ENCODE results near the gene ANKFN1. TPM values are rescaled to one million over a fixed set of nuclear protein-coding genes. Genes with fewer than 3 reads are reported as not detected.

The ANKFN1 gene
- total and polyA plus RNA-seq, 7 donors = 0.12 to 0.55 (median 0.26) TPM; not detected in 3

DNA sequence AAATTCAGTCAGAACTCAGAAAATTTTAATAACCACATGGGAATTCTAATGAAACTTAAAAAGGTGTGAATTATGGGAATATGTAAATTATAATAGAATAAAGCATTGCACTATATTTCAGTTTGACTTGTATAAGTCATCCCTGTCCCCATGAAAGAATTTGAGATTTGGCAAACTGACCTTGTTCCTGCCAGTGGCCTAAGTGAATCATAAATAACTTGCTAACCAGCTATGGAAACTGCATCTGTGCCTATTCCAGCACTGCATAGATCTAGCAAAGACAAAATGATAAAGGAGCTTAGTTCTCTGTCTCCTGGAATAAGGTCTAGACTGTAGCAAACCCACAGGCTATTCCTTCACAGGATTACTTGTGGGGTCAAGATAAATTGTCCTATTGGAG lies 333.5 kb downstream of the ANKFN1 start:
- H3K4me3 ChIP-seq = no peak overlapping the region
- H3K27ac ChIP-seq = no peak overlapping the region
- no peaks in the 10 kb centered on the region for H3K4me1 ChIP-seq
- no peaks in the 10 kb centered on the region for H3K27me3 ChIP-seq
- no peak for DNase-seq
- no peaks in the 10 kb centered on the region for H3K9me3 ChIP-seq
- intact Hi-C loops (cut with DNase I) = no loop called here
- no peaks in the 10 kb centered on the region for H3K36me3 ChIP-seq
- no peak for TF ChIP-seq CTCF (IDR thresholded peaks at IDR 0.05)
- TF ChIP-seq EP300 (IDR thresholded peaks at IDR 0.05) = no peak

- 58 to 80% methylated on average over 2 of the region's 2 CpGs for WGBS, 2 donors
- Histone ChIP-seq H3K9me3 (no peaks in the 10 kb centered on the region), H3K27me3 (no peaks in the 10 kb centered on the region), H3K4me1 (no peaks in the 10 kb centered on the region), H3K4me3 (no peak overlapping the region), H3K36me3 (no peaks in the 10 kb centered on the region), H3K27ac (no peak overlapping the region)
- intact Hi-C loops (cut with DNase I) = no loop called here
- no peak for TF ChIP-seq EP300 (IDR thresholded peaks at IDR 0.05)
- no peak for TF ChIP-seq CTCF (IDR thresholded peaks at IDR 0.05)
- TF ChIP-seq POLR2A (IDR thresholded peaks at IDR 0.05) = no peak
- no peak for TF ChIP-seq POLR2AphosphoS5 (IDR thresholded peaks at IDR 0.05)
- DNase-seq = no peak
Observed at GRCh38 chr17:56488800-56489199, 335.5 kb downstream of the ANKFN1 start.

DNA sequence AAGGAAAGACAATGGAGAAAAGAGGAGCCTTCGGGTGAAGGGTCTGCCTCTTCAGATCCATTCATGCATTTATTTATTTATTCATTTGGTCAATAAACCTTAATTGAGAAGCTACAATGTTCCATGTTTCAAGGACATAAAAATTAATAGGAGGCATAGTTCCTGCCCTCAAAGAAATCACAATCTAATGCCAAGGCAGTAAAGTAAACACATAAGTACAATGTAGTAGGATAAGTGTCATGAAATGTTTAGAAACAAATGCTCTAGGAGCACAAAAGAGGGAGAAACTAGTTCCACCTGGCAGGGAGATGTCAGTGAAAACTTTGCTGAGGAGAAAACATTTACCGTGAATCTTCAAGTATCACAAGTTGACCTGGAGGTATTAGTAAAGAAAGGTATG lies 336.7 kb downstream of the ANKFN1 start:
- intact Hi-C loops (cut with DNase I) = no loop called here
- no peak for TF ChIP-seq POLR2A (IDR thresholded peaks at IDR 0.05)
- TF ChIP-seq EP300 (IDR thresholded peaks at IDR 0.05) = no peak
- TF ChIP-seq CTCF (IDR thresholded peaks at IDR 0.05) = no peak
- no peak for TF ChIP-seq POLR2AphosphoS5 (IDR thresholded peaks at IDR 0.05)
- Histone ChIP-seq H3K27me3 (no peaks in the 10 kb centered on the region), H3K36me3 (no peaks in the 10 kb centered on the region), H3K9me3 (no peaks in the 10 kb centered on the region), H3K4me3 (no peak overlapping the region), H3K4me1 (no peaks in the 10 kb centered on the region), H3K27ac (no peak overlapping the region)
- DNase-seq = no peak
- WGBS, 2 donors = 72 to 75% methylated on average over 2 of the region's 2 CpGs

- no peak overlapping the region for H3K27ac ChIP-seq
- no peaks in the 10 kb centered on the region for H3K27me3 ChIP-seq
- H3K4me1 ChIP-seq = peaks cover 0 to 7% (median 2%) of the 10 kb centered on the region in 4 donors
- no peak overlapping the region for H3K4me3 ChIP-seq
- WGBS, 2 donors = 39 to 68% methylated on average over 3 of the region's 3 CpGs
- H3K36me3 ChIP-seq = no peaks in the 10 kb centered on the region
- intact Hi-C loops (cut with DNase I) = no loop called here
- H3K9me3 ChIP-seq = no peaks in the 10 kb centered on the region
- no peak for DNase-seq
- no peak for TF ChIP-seq CTCF (IDR thresholded peaks at IDR 0.05)
- no peak for TF ChIP-seq POLR2A (IDR thresholded peaks at IDR 0.05)
- TF ChIP-seq EP300 (IDR thresholded peaks at IDR 0.05) = no peak
- TF ChIP-seq POLR2AphosphoS5 (IDR thresholded peaks at IDR 0.05) = no peak
Observed at GRCh38 chr17:56495556-56495955, 342.3 kb downstream of the ANKFN1 start.

DNA sequence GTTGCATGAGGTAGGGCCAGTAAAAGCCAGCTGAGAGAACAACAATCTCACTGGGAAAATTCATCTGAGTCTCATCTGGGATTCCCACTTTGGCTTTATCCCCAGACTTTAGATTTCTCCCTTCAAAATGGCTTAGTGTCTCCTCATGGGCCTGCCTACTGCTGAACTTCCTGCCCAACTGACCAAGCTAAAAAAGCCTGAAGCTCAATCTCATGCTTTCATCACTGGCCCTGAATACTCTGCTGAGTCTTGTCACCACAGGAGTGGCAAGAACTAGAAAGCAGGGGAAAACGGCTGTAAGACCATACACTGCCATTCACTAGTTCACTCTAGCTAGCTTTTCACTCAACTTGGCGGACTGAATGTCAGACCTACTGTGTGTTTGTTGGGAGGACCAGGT lies 343.9 kb downstream of the ANKFN1 start:
- 83 to 84% methylated on average over 2 of the region's 2 CpGs for WGBS, 2 donors
- H3K4me1 ChIP-seq = peaks cover 0 to 14% (median 5%) of the 10 kb centered on the region in 4 donors
- no peaks in the 10 kb centered on the region for H3K9me3 ChIP-seq
- TF ChIP-seq CTCF (IDR thresholded peaks at IDR 0.05) (no peak), EP300 (IDR thresholded peaks at IDR 0.05) (no peak)
- no peaks in the 10 kb centered on the region for H3K36me3 ChIP-seq
- no peak for DNase-seq
- H3K4me3 ChIP-seq = no peak overlapping the region
- H3K27ac ChIP-seq = no peak overlapping the region
- intact Hi-C loops (cut with DNase I) = no loop called here
- no peaks in the 10 kb centered on the region for H3K27me3 ChIP-seq
